GM21619 (cell line): ENCODE data around the gene PLXDC2.

Source experiments
- ATAC-seq: cut with Tn5 transposase; IDR thresholded peaks from one replicate; pipeline ENCODE4 v1.9.1; 2021; ENCODE audit not compliant: unreplicated experiment

The PLXDC2 gene

GRCh38 chr10:19906108-19906791 lies 90.0 kb downstream of the PLXDC2 start:
- ATAC-seq = no peak

- ATAC-seq = no peak
Measured at GRCh38 chr10:19908991-19909696, 92.9 kb downstream of the PLXDC2 start.

GRCh38 chr10:19911886-19912285 lies 95.7 kb downstream of the PLXDC2 start:
- ATAC-seq = no peak

GRCh38 chr10:19913987-19914386 lies 97.8 kb downstream of the PLXDC2 start:
- ATAC-seq = no peak

- no peak for ATAC-seq
Measured at GRCh38 chr10:19915125-19915524, 98.9 kb downstream of the PLXDC2 start.

- ATAC-seq = no peak
Measured at GRCh38 chr10:19915816-19916215, 99.6 kb downstream of the PLXDC2 start.

- ATAC-seq = no peak
Measured at GRCh38 chr10:19917751-19918478, 101.7 kb downstream of the PLXDC2 start.

- ATAC-seq = no peak
Measured at GRCh38 chr10:19918794-19919193, 102.6 kb downstream of the PLXDC2 start.

- ATAC-seq = no peak
Measured at GRCh38 chr10:19919671-19920070, 103.4 kb downstream of the PLXDC2 start.

- no peak for ATAC-seq
Measured at GRCh38 chr10:19920075-19920726, 104.0 kb downstream of the PLXDC2 start.

GRCh38 chr10:19921300-19922140 lies 105.3 kb downstream of the PLXDC2 start:
- no peak for ATAC-seq

GRCh38 chr10:19922236-19922963 lies 106.2 kb downstream of the PLXDC2 start:
- ATAC-seq = no peak

GRCh38 chr10:19925064-19925463 lies 108.8 kb downstream of the PLXDC2 start:
- ATAC-seq = no peak

- no peak for ATAC-seq
Measured at GRCh38 chr10:19928936-19929335, 112.7 kb downstream of the PLXDC2 start.

- no peak for ATAC-seq
Measured at GRCh38 chr10:19929506-19930140, 113.4 kb downstream of the PLXDC2 start.

GRCh38 chr10:19930936-19931893 lies 115.0 kb downstream of the PLXDC2 start:
- ATAC-seq = no peak

- no peak for ATAC-seq
Measured at GRCh38 chr10:19931894-19932590, 115.8 kb downstream of the PLXDC2 start.
